ENCODE measurements around the gene IDUA.

The IDUA gene

DNA sequence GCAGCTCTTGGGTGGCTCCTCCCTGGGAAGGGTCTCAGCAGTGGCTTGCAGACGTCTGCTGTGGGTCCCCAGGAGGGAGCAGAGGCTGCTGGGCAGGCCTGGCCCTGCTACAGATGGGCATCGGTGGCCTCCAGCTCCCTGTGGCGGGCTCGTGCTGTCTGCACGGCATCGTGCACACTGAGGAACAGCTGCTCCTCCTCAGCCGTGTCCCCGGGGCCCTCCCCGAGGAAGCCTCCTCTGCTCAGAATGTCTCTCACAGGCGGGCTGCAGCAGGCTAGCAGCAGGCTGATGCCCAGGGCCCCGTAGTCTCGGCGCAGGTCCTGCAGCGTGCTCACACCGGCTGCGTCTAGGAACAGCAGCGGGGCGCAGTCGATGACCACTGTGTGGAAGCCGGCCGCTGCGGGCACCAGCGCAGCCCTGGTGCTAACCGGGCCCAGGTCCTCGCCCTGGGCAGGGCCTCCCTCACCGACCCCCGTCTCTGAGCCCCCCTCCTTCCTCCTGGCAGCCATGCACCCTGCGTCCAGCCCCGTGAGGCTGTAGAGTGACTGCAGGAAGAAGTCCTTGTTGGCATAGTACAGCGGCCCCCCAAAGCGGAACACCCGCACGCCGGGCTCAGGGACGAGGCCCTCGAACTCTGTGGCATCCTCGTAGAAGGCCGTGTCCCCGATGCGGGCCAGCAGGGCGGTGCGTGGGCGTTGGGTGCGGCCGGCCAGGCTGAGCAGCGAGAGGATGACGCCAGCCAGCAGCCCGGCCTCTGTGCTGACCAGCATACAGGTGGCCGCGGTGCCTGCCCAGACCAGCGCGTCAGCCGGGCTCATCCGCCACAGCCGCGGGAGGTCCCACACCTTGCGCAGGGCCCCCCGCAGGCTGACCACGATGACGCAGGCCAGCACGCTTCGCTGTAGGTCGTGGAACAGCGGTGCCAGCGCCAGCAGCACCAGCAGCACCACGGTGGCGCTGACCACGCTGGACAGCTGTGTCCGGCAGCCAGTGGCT lies 2.2 kb downstream of the IDUA start:
- no peak for DNase-seq

GRCh38 chr4:989722-990471 lies 3.1 kb downstream of the IDUA start:
- DNase-seq: no peak

- DNase-seq: no peak
Observed at GRCh38 chr4:990746-991367, 4.0 kb downstream of the IDUA start.

GRCh38 chr4:991451-992296 lies 4.8 kb downstream of the IDUA start:
- DNase-seq: no peak

GRCh38 chr4:992297-993110 lies 5.7 kb downstream of the IDUA start:
- no peak for DNase-seq

DNA sequence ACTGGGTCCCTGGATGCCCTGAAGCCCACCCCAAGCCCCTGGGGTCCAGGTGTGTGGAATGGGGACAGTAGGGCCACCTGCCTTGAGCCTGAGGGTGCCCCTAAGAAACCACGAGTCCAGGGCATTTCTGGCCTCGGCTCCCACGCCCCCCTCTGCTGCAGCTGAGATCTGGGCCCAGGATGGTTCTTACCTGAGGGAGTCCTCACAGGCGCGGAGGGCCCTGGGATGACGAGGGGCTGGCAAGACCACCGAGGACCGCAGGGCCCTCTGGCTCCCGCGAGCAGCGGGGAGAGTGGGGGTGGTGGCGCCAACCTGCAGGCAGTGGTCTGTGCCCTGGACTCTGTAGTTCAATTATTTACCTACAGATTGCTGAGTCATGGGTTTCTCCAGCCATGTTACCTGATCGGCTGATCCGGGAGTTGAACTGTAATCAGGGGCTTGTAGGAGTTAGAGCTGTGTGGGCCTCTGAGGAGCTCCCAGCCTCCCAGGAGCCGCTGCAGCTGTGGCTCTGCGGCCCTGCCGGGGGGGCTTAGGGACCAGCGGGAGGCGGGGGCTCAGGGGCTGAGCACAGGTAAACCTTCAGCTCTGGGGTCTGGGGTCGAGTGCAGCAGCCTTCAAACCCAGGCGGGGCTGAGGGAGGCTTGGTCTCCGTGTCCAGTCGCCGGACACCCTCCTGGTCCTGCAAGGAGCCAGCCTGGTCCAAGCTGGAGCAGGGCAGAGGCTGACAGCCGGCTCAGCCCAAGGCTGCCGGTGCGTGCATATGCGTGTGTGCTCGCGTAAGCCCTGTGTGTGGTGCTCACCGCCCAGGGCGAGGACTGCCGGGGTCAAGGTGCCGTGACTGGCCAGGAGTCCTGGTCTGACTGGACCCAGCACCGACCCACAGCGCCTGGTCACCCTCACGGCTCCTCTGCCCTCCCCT lies 6.5 kb downstream of the IDUA start, which contains the start of gene SLC26A1:
TSS of gene SLC26A1 (minus strand) at position 294 of the 919 bp plus-strand sequence. CDS start 1,701 bp downstream, outside the sequence.
- DNase-seq: no peak

GRCh38 chr4:995311-996026 lies 8.6 kb downstream of the IDUA start:
- DNase-seq: no peak

GRCh38 chr4:996030-996996 lies 9.5 kb downstream of the IDUA start:
- no peak for DNase-seq

GRCh38 chr4:996997-997374 lies 10.1 kb downstream of the IDUA start:
- no peak for DNase-seq

- DNase-seq: no peak
Observed at GRCh38 chr4:997375-998071, 10.7 kb downstream of the IDUA start.

DNA sequence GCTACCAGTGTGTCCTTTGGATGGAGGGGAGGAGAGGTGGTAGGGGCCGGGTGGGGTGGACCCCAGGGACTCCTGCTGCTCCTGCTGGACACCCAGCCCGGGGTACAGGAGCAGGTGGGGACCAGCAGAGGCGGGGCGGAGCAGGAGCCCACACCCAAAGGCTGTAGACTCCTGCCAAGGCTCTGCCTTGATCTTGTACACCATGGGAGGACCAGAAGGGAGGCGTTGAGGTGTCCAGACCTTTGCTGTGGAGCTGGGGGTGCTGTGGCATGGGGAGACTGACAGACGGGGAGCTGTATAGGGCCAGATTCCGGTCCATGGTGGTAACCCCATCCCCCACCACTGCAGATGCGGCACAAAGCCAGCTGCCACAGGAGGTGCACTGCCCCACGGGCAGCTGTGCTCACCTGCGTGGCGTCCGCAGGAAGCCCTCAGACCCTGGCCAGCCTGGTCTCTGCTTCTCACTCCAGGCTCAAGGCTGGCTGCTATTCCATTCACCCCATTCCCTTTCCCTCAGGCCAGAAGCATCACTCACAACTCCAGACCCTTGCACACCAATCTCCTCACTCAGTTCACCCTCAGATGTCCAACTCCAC lies 11.3 kb downstream of the IDUA start:
- DNase-seq: no peak

GRCh38 chr4:999240-999863 lies 12.5 kb downstream of the IDUA start:
- peak in 1 of 2 experiments; percentile 18 for DNase-seq

DNA sequence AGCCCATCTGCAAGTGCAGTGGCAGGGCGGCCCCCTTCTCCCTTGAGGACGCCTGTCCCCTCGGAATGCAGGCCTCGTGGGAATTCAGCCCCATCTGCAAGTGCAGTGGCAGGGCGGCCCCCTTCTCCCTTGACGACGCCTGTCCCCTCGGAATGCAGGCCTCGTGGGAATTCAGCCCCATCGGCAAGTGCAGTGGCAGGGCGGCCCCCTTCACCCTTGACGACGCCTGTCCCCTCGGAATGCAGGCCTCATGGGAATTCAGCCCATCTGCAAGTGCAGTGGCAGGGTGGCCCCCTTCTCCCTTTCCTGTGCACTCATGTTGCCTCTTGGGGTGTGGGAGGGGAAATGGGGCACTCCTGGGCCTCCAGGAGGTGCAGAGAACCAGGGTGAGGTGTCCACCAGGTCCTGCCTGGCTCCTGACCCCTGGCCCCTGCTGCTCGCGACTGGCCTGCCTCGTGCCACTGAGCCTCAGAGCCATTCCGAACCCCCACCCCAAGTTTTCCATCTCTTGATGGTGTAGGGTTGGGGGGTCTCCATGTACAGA lies 13.1 kb downstream of the IDUA start:
- DNase-seq: no peak

GRCh38 chr4:1000686-1001260 lies 13.9 kb downstream of the IDUA start:
- no peak for DNase-seq

DNA sequence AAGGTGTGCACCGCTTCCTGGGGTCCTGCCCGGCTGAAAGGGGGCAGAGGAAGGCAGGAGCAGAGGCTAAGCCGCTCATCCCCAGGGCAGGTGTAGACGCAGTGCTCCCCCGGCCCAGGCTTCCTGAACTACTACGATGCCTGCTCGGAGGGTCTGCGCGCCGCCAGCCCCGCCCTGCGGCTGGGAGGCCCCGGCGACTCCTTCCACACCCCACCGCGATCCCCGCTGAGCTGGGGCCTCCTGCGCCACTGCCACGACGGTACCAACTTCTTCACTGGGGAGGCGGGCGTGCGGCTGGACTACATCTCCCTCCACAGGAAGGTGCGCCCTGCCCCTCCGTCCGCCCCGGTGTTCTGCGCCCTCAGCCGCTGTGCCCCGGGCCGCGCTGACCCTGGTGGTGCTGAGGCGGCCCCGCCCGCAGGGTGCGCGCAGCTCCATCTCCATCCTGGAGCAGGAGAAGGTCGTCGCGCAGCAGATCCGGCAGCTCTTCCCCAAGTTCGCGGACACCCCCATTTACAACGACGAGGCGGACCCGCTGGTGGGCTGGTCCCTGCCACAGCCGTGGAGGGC lies 14.8 kb downstream of the IDUA start:
- DNase-seq: no peak

DNA sequence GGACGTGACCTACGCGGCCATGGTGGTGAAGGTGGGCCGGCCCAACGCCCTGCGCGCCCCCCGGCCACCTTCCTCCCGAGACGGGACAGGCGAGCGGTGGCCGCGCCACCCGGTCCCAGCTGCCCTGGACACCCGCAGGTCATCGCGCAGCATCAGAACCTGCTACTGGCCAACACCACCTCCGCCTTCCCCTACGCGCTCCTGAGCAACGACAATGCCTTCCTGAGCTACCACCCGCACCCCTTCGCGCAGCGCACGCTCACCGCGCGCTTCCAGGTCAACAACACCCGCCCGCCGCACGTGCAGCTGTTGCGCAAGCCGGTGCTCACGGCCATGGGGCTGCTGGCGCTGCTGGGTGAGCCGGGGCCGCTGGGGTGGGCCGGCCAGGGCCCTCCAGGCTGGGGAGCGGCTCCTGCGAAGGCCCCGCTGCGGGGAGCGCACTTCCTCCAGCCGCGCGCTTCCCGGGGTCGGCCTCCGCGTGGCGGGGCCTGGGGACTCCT lies 15.3 kb downstream of the IDUA start:
- DNase-seq: no peak
